Activated T-cell treated with anti-CD3 and anti-CD28 coated beads, Interleukin-2, amount 50 U/mL, for 72 hours (primary cell): ENCODE measurements around the gene CBX4. TPM values are rescaled to one million over a fixed set of nuclear protein-coding genes. Genes with fewer than 3 reads are reported as not detected.
"Not testable (repeated sequence)": the region's sequence is repeated elsewhere in the genome, so short reads cannot be mapped to it uniquely, and the experiment has no call there.

ENCODE experiments used
- ATAC-seq, 2 donors: fragments of 150-1000 bp; cut with Tn5 transposase; replicated peaks in 1 of 2; 2 replicates each; pipeline ENCODE4 v1.10.0; 2021; ENCODE audit warnings: moderate library complexity in 2 of 2, mild to moderate bottlenecking in 1 of 2
- DNase-seq, 2 donors: peaks; one replicate each; pipeline ENCODE4 v3.0.0; 2021 to 2022; ENCODE audit warnings: mixed read lengths in 1 of 2
- H3K27ac Mint-ChIP-seq: one replicate; pipeline ENCODE4 v1.8.0; 2022; ENCODE audit warnings: mild to moderate bottlenecking, moderate library complexity, mixed read lengths
- H3K27me3 Mint-ChIP-seq: one replicate; pipeline ENCODE4 v1.8.0; 2022; ENCODE audit warnings: low read depth, mixed read lengths
- H3K36me3 Mint-ChIP-seq, 2 donors: one replicate each; pipeline ENCODE4 v1.8.0; 2022; ENCODE audit warnings: mixed read lengths in 2 of 2, mild to moderate bottlenecking in 1 of 2; ENCODE audit not compliant: insufficient read depth in 2 of 2
- H3K4me1 Mint-ChIP-seq: one replicate; pipeline ENCODE4 v1.8.0; 2022; ENCODE audit warnings: low read depth, mixed read lengths
- H3K4me3 Mint-ChIP-seq, 2 donors: one replicate each; pipeline ENCODE4 v1.8.0; 2022; ENCODE audit warnings: mild to moderate bottlenecking in 2 of 2, mixed read lengths in 2 of 2, moderate library complexity in 2 of 2
- H3K9me3 Mint-ChIP-seq, 2 donors: one replicate each; pipeline ENCODE4 v1.8.0; 2022; ENCODE audit warnings: mixed read lengths in 2 of 2
- total RNA-seq, 2 donors: library from RNA; stranded (reverse); gene quantifications; one replicate each; pipeline ENCODE4 v1.2.3, GENCODE V29; 2022

CBX4 gene
- total RNA-seq, 2 donors from 2014 or later = 38.3 to 45.8 TPM

- Mint-ChIP-seq H3K9me3 (no peaks in the 10 kb centered on the region), H3K27me3 (peaks cover 6% of the 10 kb centered on the region), H3K36me3 (no peaks in the 10 kb centered on the region), H3K4me3 (no peak overlapping the region), H3K4me1 (peaks cover 19% of the 10 kb centered on the region), H3K27ac (no peak overlapping the region)
- DNase-seq (no peak), ATAC-seq (no peak)
Observed at GRCh38 chr17:79854080-79855060, 15.1 kb upstream of the CBX4 start.

- not testable (repeated sequence) for H3K36me3 Mint-ChIP-seq, DNase-seq, H3K27ac Mint-ChIP-seq, ATAC-seq, H3K9me3 Mint-ChIP-seq, H3K4me3 Mint-ChIP-seq
- peaks cover 19% of the 10 kb centered on the region for H3K4me1 Mint-ChIP-seq
- peaks cover 13% of the 10 kb centered on the region for H3K27me3 Mint-ChIP-seq
Observed at GRCh38 chr17:79853168-79853567, 13.9 kb upstream of the CBX4 start.

- Mint-ChIP-seq H3K4me1 (peaks cover 19% of the 10 kb centered on the region), H3K4me3 (peak overlapping the region; percentile 64 to 79), H3K27me3 (peaks cover 17% of the 10 kb centered on the region), H3K36me3 (no peaks in the 10 kb centered on the region), H3K9me3 (no peaks in the 10 kb centered on the region), H3K27ac (no peak overlapping the region)
- DNase-seq = no peak
- ATAC-seq = peak in 1 of 2 donors; percentile 53
Observed at GRCh38 chr17:79852748-79853147, 13.5 kb upstream of the CBX4 start.

DNA sequence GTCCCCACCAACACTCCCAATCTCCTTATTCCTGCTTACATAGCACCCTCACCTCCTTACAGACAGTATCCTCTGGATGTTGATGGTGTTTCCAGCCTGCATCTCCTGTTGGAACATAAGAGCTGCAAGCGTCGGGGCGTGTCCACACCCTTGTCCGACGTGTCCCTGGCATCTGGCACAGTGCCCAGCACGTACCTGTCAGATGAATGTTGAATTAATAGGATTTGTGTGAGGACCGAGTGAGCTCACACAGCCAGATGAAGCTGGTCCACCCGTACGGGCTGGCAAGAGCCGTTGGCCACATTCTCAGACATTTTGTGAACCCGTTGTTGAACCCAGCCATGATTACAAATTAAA lies 12.2 kb upstream of the CBX4 start:
- H3K27ac Mint-ChIP-seq = no peak overlapping the region
- peaks cover 19% of the 10 kb centered on the region for H3K4me1 Mint-ChIP-seq
- no peaks in the 10 kb centered on the region for H3K36me3 Mint-ChIP-seq
- no peak for DNase-seq
- H3K4me3 Mint-ChIP-seq = no peak overlapping the region
- no peak for ATAC-seq
- no peaks in the 10 kb centered on the region for H3K9me3 Mint-ChIP-seq
- peaks cover 19% of the 10 kb centered on the region for H3K27me3 Mint-ChIP-seq

- peaks cover 19% of the 10 kb centered on the region for H3K27me3 Mint-ChIP-seq
- no peaks in the 10 kb centered on the region for H3K36me3 Mint-ChIP-seq
- H3K27ac Mint-ChIP-seq = no peak overlapping the region
- no peaks in the 10 kb centered on the region for H3K9me3 Mint-ChIP-seq
- DNase-seq (peak in 1 of 2 donors; percentile 53), ATAC-seq (peak; percentile 50 to 86)
- H3K4me1 Mint-ChIP-seq = peaks cover 19% of the 10 kb centered on the region
- no peak overlapping the region for H3K4me3 Mint-ChIP-seq
Observed at GRCh38 chr17:79850571-79851460, 11.6 kb upstream of the CBX4 start.

DNA sequence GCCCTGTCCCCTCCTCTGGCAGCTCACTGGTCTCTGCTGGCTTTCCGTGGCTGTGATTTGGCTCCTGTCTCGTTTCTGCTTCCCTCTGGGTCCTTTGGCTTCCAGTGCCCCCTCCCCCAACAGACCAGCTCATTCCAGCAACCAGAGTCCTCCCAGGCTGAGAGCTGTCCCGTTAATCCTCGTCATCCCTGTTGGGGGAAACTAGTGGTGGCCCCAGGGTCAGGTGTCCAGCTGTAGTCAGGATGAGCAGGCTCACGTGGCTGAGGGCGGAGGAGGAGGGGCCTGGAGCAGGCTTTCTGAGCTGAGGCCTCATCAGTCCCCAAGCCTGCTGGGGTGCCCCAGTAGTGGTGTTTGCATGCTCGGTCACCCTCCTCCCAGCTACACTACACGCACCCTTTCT lies 10.7 kb upstream of the CBX4 start:
- ATAC-seq (no peak), DNase-seq (no peak)
- peaks cover 23% of the 10 kb centered on the region for H3K4me1 Mint-ChIP-seq
- no peaks in the 10 kb centered on the region for H3K9me3 Mint-ChIP-seq
- peaks cover 24% of the 10 kb centered on the region for H3K27me3 Mint-ChIP-seq
- no peaks in the 10 kb centered on the region for H3K36me3 Mint-ChIP-seq
- no peak overlapping the region for H3K4me3 Mint-ChIP-seq
- no peak overlapping the region for H3K27ac Mint-ChIP-seq

- no peak overlapping the region for H3K4me3 Mint-ChIP-seq
- H3K27me3 Mint-ChIP-seq = peaks cover 25% of the 10 kb centered on the region
Observed at GRCh38 chr17:79848370-79848766, 9.1 kb upstream of the CBX4 start.

GRCh38 chr17:79847698-79848369 lies 8.6 kb upstream of the CBX4 start:
- Mint-ChIP-seq H3K36me3 (no peaks in the 10 kb centered on the region), H3K4me1 (peaks cover 26% of the 10 kb centered on the region), H3K4me3 (no peak overlapping the region), H3K27ac (no peak overlapping the region), H3K27me3 (peaks cover 25% of the 10 kb centered on the region), H3K9me3 (no peaks in the 10 kb centered on the region)
- ATAC-seq (no peak), DNase-seq (no peak)

More at GRCh38 chr17:79848370-79848766, 9.1 kb upstream of the CBX4 start:
- H3K4me1 Mint-ChIP-seq = peaks cover 23% of the 10 kb centered on the region
- ATAC-seq (no peak), DNase-seq (no peak)
- H3K27ac Mint-ChIP-seq = no peak overlapping the region
- H3K36me3 Mint-ChIP-seq = no peaks in the 10 kb centered on the region
- no peaks in the 10 kb centered on the region for H3K9me3 Mint-ChIP-seq

- DNase-seq (no peak), ATAC-seq (no peak)
- Mint-ChIP-seq H3K27me3 (peaks cover 32% of the 10 kb centered on the region), H3K4me3 (no peak overlapping the region), H3K36me3 (no peaks in the 10 kb centered on the region), H3K27ac (no peak overlapping the region), H3K4me1 (peaks cover 28% of the 10 kb centered on the region), H3K9me3 (no peaks in the 10 kb centered on the region)
Observed at GRCh38 chr17:79845601-79845949, 6.3 kb upstream of the CBX4 start.

DNA sequence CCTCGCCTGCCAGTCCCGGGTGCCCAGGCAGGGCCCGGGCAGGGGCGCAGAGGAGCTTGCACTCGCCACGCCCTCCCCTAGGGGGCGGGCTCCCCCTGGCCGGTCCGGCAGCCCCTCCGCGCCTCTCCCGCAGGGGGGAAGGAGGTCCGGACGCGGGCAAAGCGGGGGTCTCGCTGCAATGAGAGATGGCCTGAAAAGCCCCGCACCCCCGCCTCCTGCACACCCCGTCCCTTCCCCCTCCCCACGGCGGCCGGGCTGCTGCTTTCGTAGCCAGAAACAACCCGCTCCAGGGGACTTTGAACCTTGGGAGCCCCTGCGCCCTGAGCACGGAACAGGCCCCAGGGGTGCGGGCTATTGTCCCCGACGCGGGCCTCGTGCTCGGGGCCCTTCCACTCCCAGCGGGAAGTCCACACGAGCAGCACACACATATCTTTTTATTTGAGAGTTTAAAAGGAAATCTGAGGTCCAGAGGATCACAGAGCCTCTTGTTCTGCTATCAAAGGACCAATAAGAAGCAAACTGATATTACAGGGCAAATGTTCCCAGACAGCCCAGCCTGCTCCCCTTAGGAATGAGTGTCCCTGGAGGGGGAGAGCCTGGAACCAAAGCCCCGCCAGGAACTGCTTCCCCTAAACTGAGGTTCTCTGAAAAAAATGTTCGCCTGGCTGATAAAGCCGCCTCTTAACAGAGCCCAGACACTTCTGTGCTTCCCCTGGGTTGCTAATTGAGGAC lies 5.8 kb upstream of the CBX4 start:
- DNase-seq (peak; percentile 60 to 80), ATAC-seq (peak; percentile 55)
- Mint-ChIP-seq H3K4me3 (peak overlapping the region; percentile 49 to 55), H3K9me3 (no peaks in the 10 kb centered on the region), H3K4me1 (peaks cover 24% of the 10 kb centered on the region), H3K36me3 (no peaks in the 10 kb centered on the region), H3K27ac (no peak overlapping the region), H3K27me3 (peaks cover 29% of the 10 kb centered on the region)

GRCh38 chr17:79843816-79844800 lies 4.9 kb upstream of the CBX4 start:
- Mint-ChIP-seq H3K36me3 (no peaks in the 10 kb centered on the region), H3K4me3 (peak overlapping the region; percentile 81 to 93), H3K27ac (no peak overlapping the region), H3K27me3 (peaks cover 29% of the 10 kb centered on the region), H3K9me3 (no peaks in the 10 kb centered on the region), H3K4me1 (peaks cover 24% of the 10 kb centered on the region)
- ATAC-seq (no peak), DNase-seq (peak in 1 of 2 donors; percentile 29)
